HFFc6 (cell line): Measurements from ENCODE around the gene DNAJC1. TPM values are rescaled to one million over a fixed set of nuclear protein-coding genes. Genes with fewer than 3 reads are reported as not detected.
"Not testable (repeated sequence)": the region's sequence is repeated elsewhere in the genome, so short reads cannot be mapped to it uniquely, and the experiment has no call there.

Experiments used
- DNase-seq: peaks from one replicate; pipeline ENCODE4 v3.0.0-alpha.2; 2018
- H3K27ac Mint-ChIP-seq: 2 replicates; pipeline ENCODE4 v1.8.0; 2020; ENCODE audit warnings: mild to moderate bottlenecking, mixed read lengths
- H3K27me3 Mint-ChIP-seq: 2 replicates; pipeline ENCODE4 v1.8.0; 2021; ENCODE audit warnings: mild to moderate bottlenecking, moderate library complexity, mixed read lengths; ENCODE audit not compliant: insufficient read depth
- H3K36me3 Mint-ChIP-seq: 2 replicates; pipeline ENCODE4 v1.8.0; 2021; ENCODE audit warnings: low read depth, mixed read lengths
- H3K4me1 Mint-ChIP-seq: 2 replicates; pipeline ENCODE4 v1.8.0; 2020; ENCODE audit warnings: low read depth, mixed read lengths
- H3K4me3 Mint-ChIP-seq: 2 replicates; pipeline ENCODE4 v1.8.0; 2020; ENCODE audit warnings: mild to moderate bottlenecking, moderate library complexity, mixed read lengths
- H3K9me3 Mint-ChIP-seq: 2 replicates; pipeline ENCODE4 v1.8.0; 2020; ENCODE audit warnings: mild to moderate bottlenecking, mixed read lengths
- total RNA-seq, 6 experiments: library from RNA; stranded (reverse); fragmentation: NEBNext Ultra II Directional; extraction: Animal tissue kit (Norgen Biotek cat#: 25700); gene quantifications; 2 replicates in 1 of 6; 3 replicates in 5 of 6; pipeline ENCODE4 v1.2.3, GENCODE V29; 2021
- TF ChIP-seq, protein P1 (sequence below): fragments of 200-600 bp; sonication (generic); IDR thresholded peaks from 2 replicates; pipeline ENCODE4 v1.5.0; 2021; ENCODE audit warnings: antibody characterized with exemption, mild to moderate bottlenecking

Gene DNAJC1
- total RNA-seq, 6 experiments from 2014 or later = 17.3 to 25.5 (median 17.9) TPM

DNA sequence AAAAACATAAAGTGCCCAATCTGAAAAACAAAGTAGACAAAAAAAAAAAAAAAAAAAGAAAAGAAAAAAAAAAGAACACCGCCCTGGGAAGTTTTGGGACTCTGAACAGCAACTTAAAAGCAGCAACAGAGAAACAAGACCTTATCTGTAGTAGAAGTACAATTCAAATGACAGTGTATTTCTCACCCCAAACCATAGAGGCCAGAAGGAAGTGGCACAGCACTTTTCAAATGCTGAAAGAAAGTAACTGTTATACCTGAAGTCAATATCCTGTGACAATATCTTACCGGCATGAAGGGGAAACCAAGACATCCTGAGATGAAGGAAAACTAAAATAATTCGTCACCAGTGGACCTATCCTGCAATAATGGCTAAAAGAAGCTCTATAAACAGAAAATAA, 112.1 kb downstream of the DNAJC1 start:
- H3K9me3 Mint-ChIP-seq = peaks cover 11% of the 10 kb centered on the region
- TF ChIP-seq, protein P1, sequence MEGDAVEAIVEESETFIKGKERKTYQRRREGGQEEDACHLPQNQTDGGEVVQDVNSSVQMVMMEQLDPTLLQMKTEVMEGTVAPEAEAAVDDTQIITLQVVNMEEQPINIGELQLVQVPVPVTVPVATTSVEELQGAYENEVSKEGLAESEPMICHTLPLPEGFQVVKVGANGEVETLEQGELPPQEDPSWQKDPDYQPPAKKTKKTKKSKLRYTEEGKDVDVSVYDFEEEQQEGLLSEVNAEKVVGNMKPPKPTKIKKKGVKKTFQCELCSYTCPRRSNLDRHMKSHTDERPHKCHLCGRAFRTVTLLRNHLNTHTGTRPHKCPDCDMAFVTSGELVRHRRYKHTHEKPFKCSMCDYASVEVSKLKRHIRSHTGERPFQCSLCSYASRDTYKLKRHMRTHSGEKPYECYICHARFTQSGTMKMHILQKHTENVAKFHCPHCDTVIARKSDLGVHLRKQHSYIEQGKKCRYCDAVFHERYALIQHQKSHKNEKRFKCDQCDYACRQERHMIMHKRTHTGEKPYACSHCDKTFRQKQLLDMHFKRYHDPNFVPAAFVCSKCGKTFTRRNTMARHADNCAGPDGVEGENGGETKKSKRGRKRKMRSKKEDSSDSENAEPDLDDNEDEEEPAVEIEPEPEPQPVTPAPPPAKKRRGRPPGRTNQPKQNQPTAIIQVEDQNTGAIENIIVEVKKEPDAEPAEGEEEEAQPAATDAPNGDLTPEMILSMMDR = no peak

DNA sequence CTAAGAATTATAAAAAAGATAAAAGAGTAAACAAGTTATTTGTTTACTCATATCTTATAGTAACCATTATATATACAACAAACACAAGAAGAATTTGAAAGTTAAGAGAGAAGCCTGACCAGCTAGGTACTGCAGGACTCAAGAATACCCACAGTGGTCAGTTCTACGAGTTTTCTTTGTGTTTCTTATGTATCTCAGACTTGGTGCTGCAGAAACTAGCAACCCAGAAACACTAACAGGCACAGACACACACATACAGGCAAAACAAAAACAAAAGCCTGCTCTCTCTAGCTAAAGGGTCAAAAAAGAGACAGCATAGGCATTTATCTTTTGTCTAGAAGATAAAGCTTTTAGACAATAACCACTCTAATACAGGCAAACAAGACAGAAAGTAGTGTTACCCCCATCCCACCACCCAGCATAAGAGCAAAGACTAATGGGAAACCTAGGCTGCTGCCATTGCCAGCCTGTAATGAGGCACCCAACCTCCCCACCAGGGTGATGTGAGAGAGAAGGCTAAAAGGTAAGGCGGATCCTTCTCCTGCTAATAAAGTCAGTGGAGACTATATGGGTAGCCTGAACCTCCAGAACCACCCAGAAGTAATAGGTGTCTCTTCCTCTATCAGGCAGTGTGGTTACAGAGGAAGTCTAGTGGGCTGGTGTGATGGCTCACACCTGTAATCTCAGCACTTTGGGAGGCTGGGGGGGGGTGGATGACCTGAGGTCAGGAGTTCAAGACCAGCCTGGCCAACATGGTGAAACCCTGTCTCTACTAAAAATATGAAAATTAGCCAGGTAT, 113.9 kb downstream of the DNAJC1 start:
- Mint-ChIP-seq H3K27ac (no peak overlapping the region), H3K4me3 (no peak overlapping the region), H3K27me3 (no peaks in the 10 kb centered on the region; the same call in none of the 2 replicates), H3K9me3 (peaks cover 23% of the 10 kb centered on the region), H3K36me3 (peaks cover 48% of the 10 kb centered on the region), H3K4me1 (no peaks in the 10 kb centered on the region)
- TF ChIP-seq, protein P1 = no peak
- no peak for DNase-seq

More for the DNA sequence above, 112.1 kb downstream of the DNAJC1 start:
- Mint-ChIP-seq H3K36me3 (peaks cover 34% of the 10 kb centered on the region), H3K4me1 (no peaks in the 10 kb centered on the region), H3K4me3 (no peak overlapping the region), H3K27ac (no peak overlapping the region), H3K27me3 (no peaks in the 10 kb centered on the region; the same call in none of the 2 replicates)
- DNase-seq = no peak

DNA sequence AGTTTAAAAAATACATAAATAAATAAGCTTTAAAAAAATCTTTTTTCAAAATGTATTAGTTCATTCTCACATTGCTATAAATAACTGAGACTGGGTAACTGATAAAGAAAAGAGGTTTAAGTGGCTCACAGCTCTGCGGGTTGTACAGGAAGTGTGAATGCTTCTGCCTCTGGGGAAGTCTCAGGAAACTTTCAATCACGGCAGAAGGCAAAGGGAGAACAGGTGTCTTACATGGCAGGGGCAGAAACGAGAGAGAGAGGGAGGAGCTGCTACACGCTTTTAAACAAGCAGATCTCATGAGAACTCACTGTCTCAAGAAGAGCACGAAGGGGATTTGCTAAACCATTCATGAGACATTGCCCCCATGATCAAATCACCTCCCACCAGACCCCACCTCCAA, 114.6 kb downstream of the DNAJC1 start:
- H3K4me3 Mint-ChIP-seq = no peak overlapping the region
- DNase-seq = no peak
- peaks cover 45% of the 10 kb centered on the region for H3K36me3 Mint-ChIP-seq
- no peaks in the 10 kb centered on the region; the same call in none of the 2 replicates for H3K27me3 Mint-ChIP-seq
- no peak overlapping the region for H3K27ac Mint-ChIP-seq
- H3K4me1 Mint-ChIP-seq = no peaks in the 10 kb centered on the region
- peaks cover 20% of the 10 kb centered on the region for H3K9me3 Mint-ChIP-seq
- TF ChIP-seq, protein P1 = no peak

DNA sequence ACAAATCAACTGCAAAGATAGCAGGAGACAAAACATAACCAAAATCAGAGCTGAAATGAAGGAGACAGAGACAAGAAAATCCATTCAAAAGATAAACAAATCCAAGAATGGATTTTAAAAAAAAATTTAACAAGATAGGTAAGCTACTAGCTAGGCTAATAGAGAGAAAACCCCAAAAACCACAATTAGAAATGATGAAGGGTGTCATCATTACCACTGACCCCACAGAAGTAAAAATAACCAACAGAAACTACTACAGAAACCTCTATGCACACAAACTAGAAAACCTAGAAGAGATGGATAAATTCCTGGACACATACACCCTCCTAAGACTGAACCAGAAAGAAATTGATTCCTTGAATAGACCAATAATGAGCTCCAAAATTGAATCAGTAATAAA, 117.6 kb downstream of the DNAJC1 start:
- no peaks in the 10 kb centered on the region for H3K4me1 Mint-ChIP-seq
- H3K4me3 Mint-ChIP-seq = no peak overlapping the region
- peaks cover 35% of the 10 kb centered on the region for H3K36me3 Mint-ChIP-seq
- H3K27ac Mint-ChIP-seq = no peak overlapping the region
- peaks cover 12% of the 10 kb centered on the region for H3K9me3 Mint-ChIP-seq
- DNase-seq = no peak
- TF ChIP-seq, protein P1 = no peak
- H3K27me3 Mint-ChIP-seq = no peaks in the 10 kb centered on the region; the same call in none of the 2 replicates

DNA sequence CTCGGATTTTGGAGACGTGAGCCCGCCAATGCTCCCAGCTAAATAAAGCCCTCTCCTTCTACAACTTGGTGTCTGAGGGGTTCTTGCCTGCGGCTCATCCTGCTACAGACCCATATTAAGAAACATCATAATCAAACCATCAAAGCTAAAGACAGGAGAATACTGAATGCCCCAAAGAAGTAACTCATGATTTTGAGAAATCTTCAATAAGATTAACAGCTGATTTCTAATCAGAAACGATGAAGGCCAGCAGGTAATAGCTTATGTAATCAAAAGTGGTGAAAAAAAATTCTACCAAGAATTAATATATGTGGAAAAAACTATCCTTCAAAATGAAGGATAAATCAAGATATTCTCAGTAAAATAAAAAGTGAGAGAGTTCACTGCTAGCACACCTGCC, 130.3 kb downstream of the DNAJC1 start:
- no peak for DNase-seq

DNA sequence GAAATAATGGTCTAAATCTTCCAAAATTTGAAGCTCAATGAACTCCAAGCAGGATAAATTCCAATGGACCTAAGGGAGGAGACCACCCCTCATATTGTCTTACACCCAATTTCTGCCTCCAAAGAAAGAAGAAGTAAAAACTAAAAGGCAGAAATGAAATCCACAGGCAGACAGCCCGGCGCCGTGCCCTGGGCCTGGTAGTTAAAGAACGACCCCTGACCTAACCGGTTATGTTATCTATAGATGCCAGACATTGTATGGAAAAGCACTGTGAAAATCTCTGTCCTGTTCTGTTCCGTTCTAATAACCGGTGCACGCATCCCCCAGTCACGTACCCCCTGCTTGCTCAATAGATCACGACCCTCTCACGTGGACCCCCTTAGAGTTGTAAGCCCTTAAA, 130.8 kb downstream of the DNAJC1 start:
- DNase-seq = not testable (repeated sequence)
- peaks cover 24% of the 10 kb centered on the region for H3K36me3 Mint-ChIP-seq

More for the DNA sequence above, 130.3 kb downstream of the DNAJC1 start:
- Mint-ChIP-seq H3K4me1 (no peaks in the 10 kb centered on the region), H3K9me3 (peaks cover 15% of the 10 kb centered on the region), H3K36me3 (peaks cover 24% of the 10 kb centered on the region), H3K4me3 (no peak overlapping the region), H3K27me3 (peaks cover 3% of the 10 kb centered on the region; the same call in 1 of the 2 replicates), H3K27ac (no peak overlapping the region)
- TF ChIP-seq, protein P1 = no peak

More for the DNA sequence above, 130.8 kb downstream of the DNAJC1 start:
- H3K9me3 Mint-ChIP-seq = peaks cover 15% of the 10 kb centered on the region
- H3K27me3 Mint-ChIP-seq, H3K4me3 Mint-ChIP-seq, H3K27ac Mint-ChIP-seq, H3K4me1 Mint-ChIP-seq: not testable (repeated sequence)
